Mucosa of stomach (tissue), 1 donor: ENCODE results near the gene RNF130.

Experiments used
- H3K27me3 ChIP-seq: one replicate; pipeline ENCODE4 v1.7.0; 2013; ENCODE audit warnings: mild to moderate bottlenecking, low read length; ENCODE audit not compliant: control insufficient read depth, insufficient read depth
- H3K36me3 ChIP-seq: one replicate; pipeline ENCODE4 v1.7.0; 2013; ENCODE audit warnings: low read length; ENCODE audit not compliant: control insufficient read depth, insufficient read depth
- H3K4me1 ChIP-seq: one replicate; pipeline ENCODE4 v1.7.0; 2013; ENCODE audit warnings: mild to moderate bottlenecking, low read length; ENCODE audit not compliant: control insufficient read depth, insufficient read depth
- H3K4me3 ChIP-seq: one replicate; pipeline ENCODE4 v1.7.0; 2013; ENCODE audit warnings: low read length
- H3K9ac ChIP-seq: one replicate; pipeline ENCODE4 v1.7.0; 2013; ENCODE audit warnings: mild to moderate bottlenecking, low read length, moderate library complexity
- H3K9me3 ChIP-seq: one replicate; pipeline ENCODE4 v1.7.0; 2013; ENCODE audit warnings: mild to moderate bottlenecking, low read length, moderate library complexity; ENCODE audit not compliant: control insufficient read depth
- donor health status: Pancreatic carcinoma.

Gene RNF130

GRCh38 chr5:179909224-179909623 is 162.3 kb downstream of the RNF130 start:
- Histone ChIP-seq H3K4me1 (peaks cover 30% of the 10 kb centered on the region), H3K27me3 (no peaks in the 10 kb centered on the region), H3K36me3 (no peaks in the 10 kb centered on the region), H3K9ac (no peak overlapping the region), H3K4me3 (no peak overlapping the region), H3K9me3 (no peaks in the 10 kb centered on the region)

- no peak overlapping the region for H3K4me3 ChIP-seq
- no peaks in the 10 kb centered on the region for H3K9me3 ChIP-seq
- H3K9ac ChIP-seq: no peak overlapping the region
Observed at GRCh38 chr5:179908528-179908927, 163.0 kb downstream of the RNF130 start.

GRCh38 chr5:179907556-179908324 is 163.8 kb downstream of the RNF130 start, which contains the start of gene TBC1D9B:
Gene TBC1D9B, minus strand, starts transcription at chr5:179907897. Its CDS starts 76 bp downstream, at chr5:179907821.
- Histone ChIP-seq H3K36me3 (no peaks in the 10 kb centered on the region), H3K4me1 (peaks cover 17% of the 10 kb centered on the region), H3K4me3 (peak within 1 kb of the TSS; percentile 51), H3K9ac (peak within 1 kb of the TSS; percentile 66), H3K9me3 (no peaks in the 10 kb centered on the region), H3K27me3 (no peaks in the 10 kb centered on the region)

More at GRCh38 chr5:179908528-179908927, 163.0 kb downstream of the RNF130 start:
- Histone ChIP-seq H3K4me1 (peaks cover 23% of the 10 kb centered on the region), H3K36me3 (no peaks in the 10 kb centered on the region), H3K27me3 (no peaks in the 10 kb centered on the region)

- Histone ChIP-seq H3K27me3 (no peaks in the 10 kb centered on the region), H3K36me3 (no peaks in the 10 kb centered on the region), H3K9ac (peak overlapping the region; percentile 57), H3K4me3 (peak overlapping the region; percentile 51), H3K4me1 (peaks cover 12% of the 10 kb centered on the region), H3K9me3 (no peaks in the 10 kb centered on the region)
Observed at GRCh38 chr5:179906795-179907555, 164.6 kb downstream of the RNF130 start.

GRCh38 chr5:179906294-179906794 is 165.2 kb downstream of the RNF130 start:
- Histone ChIP-seq H3K36me3 (no peaks in the 10 kb centered on the region), H3K9ac (peak overlapping the region; percentile 6), H3K4me3 (peak overlapping the region; percentile 51), H3K27me3 (no peaks in the 10 kb centered on the region), H3K9me3 (no peaks in the 10 kb centered on the region), H3K4me1 (peaks cover 12% of the 10 kb centered on the region)

GRCh38 chr5:179905161-179905560 is 166.4 kb downstream of the RNF130 start:
- Histone ChIP-seq H3K27me3 (no peaks in the 10 kb centered on the region), H3K4me3 (no peak overlapping the region), H3K9ac (no peak overlapping the region), H3K9me3 (no peaks in the 10 kb centered on the region), H3K4me1 (peaks cover 12% of the 10 kb centered on the region), H3K36me3 (no peaks in the 10 kb centered on the region)
